GM21381 (cell line): ENCODE measurements around the gene PGS1.
"Not testable (repeated sequence)": the region's sequence is repeated elsewhere in the genome, so short reads cannot be mapped to it uniquely, and the experiment has no call there.

Experiments
- ATAC-seq: cut with Tn5 transposase; IDR thresholded peaks from one replicate; pipeline ENCODE4 v1.9.1; 2021; ENCODE audit warnings: mild to moderate bottlenecking, moderate library complexity; ENCODE audit not compliant: unreplicated experiment

The PGS1 gene, protein sequence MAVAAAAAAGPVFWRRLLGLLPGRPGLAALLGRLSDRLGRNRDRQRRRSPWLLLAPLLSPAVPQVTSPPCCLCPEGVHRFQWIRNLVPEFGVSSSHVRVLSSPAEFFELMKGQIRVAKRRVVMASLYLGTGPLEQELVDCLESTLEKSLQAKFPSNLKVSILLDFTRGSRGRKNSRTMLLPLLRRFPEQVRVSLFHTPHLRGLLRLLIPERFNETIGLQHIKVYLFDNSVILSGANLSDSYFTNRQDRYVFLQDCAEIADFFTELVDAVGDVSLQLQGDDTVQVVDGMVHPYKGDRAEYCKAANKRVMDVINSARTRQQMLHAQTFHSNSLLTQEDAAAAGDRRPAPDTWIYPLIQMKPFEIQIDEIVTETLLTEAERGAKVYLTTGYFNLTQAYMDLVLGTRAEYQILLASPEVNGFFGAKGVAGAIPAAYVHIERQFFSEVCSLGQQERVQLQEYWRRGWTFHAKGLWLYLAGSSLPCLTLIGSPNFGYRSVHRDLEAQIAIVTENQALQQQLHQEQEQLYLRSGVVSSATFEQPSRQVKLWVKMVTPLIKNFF

DNA sequence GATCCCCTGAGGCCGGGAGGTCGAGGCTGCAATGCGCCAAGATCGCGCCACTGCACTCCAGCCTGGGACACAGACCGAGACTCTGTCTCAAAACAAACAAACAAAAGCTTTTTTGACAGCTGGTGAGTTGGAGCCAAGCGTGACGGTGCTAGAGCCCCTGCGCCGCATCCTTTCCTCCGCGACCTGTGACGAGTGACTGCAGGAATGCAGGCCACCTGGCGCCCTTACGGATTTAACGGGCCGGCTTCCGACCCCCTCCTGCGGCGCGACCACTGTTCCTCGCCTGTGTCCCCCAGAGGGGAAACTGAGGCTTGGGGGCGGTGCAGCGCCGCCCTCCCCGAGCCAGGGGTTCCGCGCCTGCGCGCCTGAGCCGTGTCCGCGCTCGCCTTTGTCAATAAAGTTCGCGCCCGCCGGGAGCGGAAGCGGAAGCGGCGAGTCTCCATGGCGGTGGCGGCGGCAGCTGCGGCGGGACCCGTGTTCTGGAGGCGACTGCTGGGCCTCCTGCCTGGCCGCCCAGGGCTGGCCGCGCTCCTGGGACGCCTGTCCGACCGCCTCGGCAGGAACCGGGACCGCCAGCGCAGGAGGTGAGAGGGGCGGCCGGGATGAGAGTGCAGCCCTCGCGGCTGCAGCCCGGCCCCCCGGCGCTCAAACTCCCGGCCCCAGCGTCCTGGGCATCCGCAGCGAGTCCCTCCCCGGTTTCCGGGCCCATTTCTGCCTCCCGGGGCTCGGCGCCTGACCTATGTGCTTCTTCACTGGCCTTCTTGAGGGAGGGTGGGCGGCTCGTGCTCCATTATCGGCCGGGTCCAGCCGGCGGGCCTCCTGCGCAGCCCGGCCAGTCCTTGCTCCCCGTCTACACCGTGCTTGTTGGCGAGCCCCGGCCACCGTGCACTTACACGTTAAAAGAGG is at the start of gene PGS1:
PGS1 (plus strand) TSS at position 425 of the 906 bp plus-strand sequence; CDS start at position 442, 17 bp downstream.
- peak; percentile 65 for ATAC-seq

DNA sequence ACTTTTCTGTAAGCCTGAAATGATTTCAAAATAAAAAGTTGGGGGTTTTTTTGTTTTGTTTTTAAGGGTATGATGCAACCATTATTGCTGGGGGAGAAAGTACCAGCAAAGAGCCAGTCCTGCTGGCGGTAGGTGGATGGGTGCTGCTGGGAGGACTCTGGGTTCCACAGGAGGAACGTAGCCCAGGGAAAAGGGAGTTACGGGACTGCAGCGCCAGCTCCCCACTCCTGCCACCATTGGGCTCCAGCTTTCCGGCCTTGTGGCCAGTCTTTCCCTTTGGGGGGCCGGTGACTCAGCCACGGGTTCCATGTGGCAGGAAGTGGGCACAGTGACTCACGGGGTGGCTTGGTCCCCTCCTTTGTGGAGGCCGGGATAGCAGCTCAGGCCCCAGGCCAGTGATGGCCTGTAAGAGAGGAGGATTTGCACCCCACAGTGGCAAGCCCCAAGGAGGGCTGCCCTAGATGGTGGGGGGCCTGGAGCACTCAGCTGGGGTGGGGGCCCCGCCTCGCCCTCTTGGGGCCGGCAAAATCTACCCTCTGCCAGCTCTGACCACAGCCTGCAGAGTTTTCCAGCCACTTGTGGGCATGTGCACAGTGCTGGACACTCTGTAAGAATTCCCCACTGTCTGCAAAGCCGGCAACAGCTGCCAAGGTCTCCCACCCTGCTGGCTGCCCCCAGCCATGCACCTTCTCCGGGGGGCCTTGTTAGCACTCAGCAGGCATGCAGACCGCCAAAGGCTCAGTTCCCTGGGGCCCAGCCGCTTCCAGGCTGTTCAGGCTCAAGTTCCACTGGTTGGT is 49.0 kb upstream of the PGS1 start:
- no peak for ATAC-seq

DNA sequence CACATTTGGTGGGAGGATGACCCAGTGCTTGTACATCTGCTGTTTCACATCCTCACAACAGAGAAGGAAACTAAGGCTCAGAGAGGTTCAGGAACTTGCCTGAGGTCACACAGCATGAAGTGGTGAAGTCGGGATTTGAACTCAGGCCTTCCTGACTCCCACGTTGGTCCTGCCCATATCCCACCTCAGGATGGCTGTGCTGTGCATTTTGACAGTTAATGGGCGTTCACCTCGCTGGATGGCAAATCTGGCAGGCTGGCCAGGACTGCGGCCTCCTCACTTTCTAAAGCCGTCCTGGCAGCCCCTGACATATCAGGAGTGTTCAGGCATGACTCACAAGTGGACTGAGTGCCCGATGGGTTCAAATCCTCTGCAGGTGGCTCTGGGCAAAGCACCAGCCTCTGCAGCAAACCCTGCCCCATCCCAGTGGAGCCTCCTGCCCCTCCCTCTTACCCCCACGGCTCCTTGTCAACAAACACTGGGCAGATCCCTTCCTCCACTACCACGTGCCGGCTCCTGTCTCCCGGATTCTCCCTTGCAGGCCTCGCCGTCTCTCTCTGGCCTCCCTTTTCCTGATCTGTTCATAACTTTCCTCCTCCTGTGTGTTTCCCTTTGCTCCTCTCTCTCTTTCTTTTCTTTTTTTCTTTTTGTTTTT is 47.8 kb upstream of the PGS1 start:
- no peak for ATAC-seq

DNA sequence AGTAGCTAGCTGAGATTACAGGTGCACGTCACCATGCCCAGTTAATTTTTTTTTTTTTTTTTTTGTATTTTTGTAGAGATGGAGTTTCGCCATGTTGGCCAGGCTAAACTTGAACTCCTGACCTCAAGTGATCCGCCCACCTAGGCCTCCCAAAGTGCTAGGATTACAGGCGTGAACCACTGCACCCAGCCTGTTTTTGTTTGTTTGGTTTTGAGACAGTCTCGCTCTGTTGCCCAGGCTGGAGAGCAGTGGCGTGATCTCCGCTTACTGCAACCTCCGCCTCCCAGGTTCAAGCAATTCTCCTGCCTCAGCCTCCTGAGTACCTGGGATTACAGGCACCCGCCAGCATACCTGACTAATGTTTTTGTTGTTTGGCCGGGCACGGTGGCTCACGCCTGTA is 47.1 kb upstream of the PGS1 start:
- not testable (repeated sequence) for ATAC-seq

DNA sequence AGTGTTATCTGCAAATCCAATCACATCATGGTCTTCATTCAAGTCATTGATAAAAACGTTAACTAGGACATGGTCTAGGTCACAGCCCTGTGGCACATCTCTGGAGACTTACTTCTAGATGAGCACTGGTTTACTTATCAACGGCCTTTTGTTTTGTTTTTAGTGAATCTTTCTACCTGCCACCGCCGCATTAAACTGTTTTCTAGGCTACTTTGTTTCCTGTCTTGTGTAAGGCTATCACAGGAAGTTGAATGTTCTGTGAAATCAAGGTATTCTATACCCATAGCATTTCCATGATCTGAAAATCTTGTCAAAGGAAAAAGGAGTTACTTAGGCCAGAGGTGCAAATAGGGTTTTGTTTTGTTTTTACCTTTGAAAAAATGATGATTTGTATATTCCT is 45.5 kb upstream of the PGS1 start:
- no peak for ATAC-seq

DNA sequence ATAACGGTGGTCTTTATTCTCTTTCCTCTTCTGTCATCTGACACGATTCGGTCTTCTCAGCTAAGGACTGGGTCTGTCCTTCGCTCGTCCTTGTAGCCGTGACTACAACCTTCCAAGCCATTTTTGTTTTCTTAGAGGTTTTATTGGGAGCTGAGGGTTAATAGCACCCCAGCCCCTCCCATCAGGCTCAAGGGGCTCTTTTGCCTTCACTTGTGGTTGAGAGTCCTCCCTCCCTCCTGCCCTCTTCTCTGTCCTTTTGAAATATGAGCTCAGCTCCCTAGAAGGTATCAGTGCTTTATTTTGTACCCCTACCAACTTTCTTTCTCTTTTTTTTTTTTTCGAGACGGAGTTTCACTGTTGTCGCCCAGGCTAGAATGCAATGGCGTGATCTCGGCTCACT is 43.2 kb upstream of the PGS1 start:
- no peak for ATAC-seq

DNA sequence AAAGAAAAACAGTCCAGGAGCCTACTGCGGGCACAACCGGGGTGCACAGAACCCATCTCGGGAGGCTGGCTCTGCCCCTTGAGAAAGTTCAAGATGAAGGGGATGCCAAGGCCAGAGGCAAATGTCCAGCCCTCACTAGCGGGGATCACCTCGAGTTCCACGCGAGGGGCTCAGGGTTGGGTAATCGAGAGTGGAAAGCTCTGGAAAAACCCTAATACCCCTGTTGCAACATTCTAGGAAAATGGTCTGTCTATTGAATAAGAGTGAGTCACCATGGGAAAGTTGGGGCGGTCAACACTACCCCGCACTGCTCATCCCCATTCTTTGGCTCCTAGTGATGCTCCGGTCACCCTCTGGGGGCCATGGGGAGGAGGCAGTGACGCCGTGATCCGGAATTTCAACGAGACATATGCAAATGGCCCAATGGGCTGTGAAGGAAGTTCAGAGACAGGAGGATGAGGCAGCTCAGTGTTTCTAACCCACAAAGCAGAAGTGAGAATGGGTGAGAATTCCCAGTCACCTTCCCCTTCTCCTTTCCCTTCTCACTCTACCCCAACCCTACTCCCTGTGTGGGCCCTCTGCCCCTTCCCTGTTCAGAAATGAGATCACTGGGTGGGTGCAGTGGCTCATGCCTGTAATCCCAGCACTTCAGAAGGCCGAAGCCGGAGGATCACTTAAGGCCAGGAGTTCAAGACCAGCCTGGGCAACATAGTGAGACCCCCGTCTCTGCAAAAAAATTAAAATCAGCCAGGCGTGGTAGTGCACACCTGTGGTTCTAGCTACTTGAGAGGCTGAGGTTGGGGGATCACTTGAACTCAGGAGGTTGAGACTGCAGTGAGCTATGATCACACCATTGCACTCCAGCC is 41.0 kb upstream of the PGS1 start:
- ATAC-seq: peak; percentile 54

DNA sequence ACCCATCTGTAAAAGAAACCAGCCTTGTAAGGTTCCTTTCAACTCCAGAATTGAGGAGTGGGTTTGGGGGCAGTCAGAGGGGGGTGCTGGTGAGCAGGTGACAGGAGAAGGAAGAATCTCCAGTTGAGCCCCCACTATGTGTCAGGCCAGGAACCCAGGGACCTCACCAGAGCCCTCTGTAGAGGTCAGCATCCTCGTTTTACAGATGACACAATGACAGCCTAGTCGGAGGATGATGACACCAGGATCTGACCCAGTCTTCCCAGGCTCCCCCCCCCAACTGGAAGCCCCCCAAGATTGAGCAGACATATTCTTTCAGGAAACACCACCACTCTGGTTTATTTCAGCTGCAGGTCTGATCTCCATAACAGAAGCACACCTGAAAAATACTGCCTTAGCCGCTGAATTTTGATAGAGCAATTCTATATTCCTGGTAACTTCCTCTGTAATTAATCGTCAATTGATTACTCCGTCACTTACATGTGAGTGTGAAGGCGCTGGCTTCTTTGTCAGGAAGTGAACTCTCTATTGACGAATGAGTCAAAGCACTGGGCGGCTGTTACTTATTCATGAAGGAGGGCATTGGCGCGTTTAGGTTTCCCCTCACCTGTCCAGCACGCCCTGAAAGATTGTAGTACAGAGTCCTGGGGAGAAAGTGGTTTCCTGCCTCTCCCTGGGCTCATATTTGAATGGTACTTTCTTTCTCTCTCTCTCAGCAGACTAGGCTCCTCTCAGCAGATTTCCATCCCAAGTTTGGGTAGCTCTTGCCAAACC is 39.8 kb upstream of the PGS1 start:
- ATAC-seq: no peak

DNA sequence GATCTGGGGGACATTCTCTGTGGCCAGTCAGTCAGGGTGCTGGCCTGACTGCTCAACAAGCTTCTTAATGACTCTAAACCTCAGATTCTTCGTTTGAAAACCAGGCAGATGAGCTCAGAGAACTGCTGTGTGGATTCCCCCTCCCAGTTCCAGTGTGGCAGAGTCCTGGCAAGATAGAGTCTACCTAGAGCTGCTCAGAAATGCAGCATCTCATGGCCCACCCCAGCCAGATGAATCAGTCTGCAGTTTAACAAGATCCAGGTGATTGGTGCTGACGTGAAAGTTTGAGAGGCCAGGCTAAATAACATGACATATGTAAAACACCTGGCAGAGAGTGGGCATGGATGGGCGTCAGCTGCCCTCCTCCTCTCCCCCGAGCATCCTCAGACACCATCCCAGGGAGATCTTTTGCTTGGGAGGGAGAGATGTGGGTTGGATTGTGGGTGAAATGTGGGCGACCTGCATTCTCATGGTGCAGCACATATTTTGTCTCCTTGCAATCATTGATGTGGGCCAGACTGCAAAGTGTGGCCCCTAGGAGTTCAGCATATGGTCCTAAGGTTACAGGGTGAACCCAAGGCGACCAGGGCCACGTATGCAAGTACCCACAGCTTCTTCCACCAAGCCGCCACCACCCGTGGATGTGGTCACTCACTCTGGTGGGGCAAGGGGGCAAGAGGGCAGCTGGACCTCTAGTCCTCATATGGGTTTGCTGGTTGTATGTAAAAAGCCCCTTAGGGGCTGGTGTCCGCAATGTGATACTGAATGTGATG is 38.1 kb upstream of the PGS1 start:
- ATAC-seq: no peak

DNA sequence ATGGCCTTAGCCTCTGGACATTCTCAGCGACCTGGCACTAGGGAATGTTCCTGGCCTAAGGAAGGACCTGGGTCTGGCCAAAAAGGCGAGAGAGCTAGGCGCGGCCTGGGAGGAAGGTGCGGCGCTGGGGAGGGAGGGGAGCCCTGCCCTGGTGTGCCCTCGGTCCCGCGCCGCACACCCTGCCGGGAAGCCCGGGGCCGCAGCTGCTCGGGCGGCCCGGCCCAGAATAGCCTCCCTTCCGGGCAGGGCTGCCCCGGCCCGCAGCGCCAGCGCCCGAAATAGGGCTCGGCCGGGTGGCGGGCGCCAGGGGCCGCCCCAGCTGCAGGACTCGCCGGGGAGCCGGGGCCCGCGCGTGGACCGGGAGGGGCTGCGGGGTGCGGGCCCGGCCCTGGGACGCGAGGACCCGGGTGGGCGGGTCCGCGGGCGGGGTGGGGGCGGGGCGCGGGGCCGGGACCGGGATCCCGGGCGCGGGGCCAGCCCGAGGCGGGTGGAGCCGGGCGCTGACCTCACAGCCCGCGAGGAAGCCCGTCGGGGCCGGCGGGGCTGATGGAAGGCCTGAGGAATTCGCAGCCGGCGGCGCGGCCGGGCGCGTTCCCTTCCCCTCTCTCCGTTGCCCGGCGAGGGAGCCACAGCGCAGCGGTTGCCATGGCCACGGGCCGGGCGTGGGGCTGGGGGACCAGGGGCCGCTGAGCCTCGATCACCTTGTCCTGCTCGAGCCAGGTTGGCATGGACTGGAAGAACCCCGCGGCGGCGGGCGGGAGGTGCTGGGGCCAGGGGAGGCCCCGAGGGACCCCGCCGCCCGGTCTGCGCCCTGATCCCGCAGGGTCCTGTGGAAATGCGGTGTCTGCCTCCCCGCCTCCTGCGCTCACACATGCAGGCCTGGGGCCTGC is 36.6 kb upstream of the PGS1 start:
- ATAC-seq: no peak

DNA sequence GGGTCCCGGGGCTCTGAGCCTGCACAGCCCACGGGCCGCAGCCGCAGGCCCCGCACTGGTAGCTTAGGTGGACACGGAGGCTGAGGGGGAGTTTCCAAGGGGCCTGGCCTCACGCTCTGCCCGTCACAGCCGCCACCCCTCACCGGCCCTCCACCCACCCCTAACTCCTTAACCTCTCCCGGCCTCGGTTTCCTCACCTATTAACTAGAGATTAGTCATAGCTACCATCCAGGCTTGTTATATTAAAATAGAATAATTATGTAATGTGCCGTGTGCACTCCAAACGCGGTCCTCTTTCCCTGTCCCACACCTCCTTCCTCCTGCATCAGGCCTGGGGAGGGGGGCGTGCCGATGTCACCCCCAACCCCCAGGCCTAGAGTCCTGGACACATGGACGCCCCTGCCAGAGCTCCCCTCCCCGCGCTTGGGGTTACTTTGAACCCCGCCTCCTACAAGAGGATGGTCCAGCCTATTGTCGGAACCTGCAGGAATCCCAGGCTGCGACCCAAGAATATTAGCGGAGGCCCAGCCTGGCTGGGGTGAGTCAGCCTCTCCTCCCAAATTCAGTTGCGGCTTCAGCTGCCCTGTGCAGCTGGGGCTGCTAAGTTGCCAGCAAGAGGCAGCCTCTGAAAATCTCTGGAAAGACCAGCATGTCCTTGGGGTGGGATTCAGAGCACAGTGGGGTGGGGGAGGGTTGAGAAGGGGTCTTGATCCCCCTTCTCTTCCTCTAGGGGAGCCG is 35.8 kb upstream of the PGS1 start:
- ATAC-seq: no peak

DNA sequence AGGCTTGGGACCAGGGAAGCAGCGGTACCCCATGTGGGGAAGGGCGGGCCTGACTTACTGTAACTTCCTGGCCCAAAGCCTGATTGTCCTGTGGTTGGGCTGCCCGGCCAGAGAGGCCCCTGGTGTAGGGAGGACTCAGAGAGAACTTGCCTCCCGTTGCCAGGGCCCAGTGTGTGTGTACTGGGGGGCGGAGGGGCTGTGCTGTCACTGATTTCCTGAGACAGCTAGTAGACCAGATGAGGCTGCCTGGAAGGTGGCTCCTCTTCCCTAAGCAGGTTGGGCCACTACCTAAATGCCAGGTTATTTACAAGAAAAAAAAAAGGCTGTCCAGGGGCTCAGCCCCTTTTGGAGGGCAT is 35.3 kb upstream of the PGS1 start:
- no peak for ATAC-seq

DNA sequence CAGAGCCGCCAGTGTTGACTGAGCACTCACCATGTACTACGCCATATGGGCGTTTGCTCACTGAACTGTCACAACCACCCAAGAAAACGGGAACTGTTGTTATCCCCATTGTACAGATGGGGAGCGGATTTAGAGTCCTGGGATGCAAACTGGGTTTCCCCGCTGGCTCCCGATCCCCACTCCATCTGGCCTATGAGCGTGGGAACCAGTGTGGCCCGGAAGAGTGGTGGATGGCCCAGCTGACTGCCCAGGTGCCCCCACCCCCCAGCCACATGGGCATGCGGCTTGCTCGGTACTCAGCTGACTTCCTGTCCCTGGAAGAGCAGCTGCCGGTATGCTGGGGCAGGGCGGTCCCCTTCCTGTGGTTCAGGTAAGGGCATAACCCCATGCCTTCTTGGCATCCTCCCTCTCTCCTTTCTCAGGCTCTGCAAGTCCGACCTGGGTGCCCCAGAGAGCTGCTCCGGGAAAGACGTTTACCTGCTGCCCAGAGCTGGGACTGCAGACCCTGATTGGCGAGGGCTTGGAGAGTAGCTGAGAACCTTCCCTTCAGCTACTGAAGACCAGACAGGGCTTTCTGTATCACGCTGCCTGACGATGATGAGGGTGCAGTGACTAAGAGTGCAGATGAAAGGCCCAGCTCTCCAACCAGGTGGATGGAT is 34.8 kb upstream of the PGS1 start:
- no peak for ATAC-seq

DNA sequence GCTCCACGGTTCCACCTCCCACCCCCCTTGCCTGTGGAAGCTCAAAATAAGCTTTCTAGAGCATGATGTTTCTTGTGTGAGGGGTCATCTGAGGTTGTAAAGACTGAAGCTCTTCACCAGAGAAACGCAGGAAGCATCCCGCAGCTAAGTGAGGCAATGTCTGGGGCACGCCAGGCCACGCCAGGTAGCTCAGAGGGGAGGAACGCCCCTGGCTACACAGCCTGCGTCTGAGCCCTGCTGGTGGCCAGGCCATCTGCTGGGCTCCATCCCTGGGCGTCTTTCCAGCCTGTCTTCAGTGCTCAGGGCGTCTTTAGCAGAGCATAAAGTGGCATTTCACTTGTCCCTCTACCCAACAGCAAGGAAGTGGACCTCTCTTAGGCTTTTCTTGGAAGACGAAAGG is 33.8 kb upstream of the PGS1 start:
- ATAC-seq: no peak

DNA sequence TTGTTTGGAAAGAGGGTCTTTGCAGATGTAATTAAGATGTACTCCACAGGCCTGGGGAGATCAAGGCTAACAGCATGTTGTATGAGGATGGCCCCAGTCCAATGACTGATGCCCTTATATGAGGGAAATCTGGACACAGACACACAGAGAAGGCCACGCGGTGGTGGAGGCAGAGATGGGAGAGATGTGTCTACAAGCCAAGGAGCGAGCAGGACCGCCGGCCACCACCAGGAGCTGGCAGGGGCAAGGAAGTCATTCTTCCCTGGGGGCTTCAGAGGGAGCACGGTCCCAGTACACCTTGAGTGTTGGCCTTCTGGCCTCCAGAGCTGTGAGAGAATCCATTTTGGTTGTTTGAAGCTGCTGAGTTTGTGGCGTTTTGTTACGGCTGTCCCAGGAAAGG is 33.3 kb upstream of the PGS1 start:
- no peak for ATAC-seq
